MM.1S (cell line): ENCODE data around the gene IFI35.

Experiments used
- EZH2 ChIP-seq: fragments of 300-600 bp; sonication (generic); optimal IDR thresholded peaks from 2 replicates; pipeline ENCODE3; 2017; ENCODE audit warnings: low read depth, mild to moderate bottlenecking, antibody characterized with exemption, low read length, mixed read lengths
- EZH2phosphoT487 ChIP-seq: fragments of 300-600 bp; sonication (generic); IDR thresholded peaks from 2 replicates; pipeline ENCODE4 v1.6.1; 2018; ENCODE audit warnings: antibody characterized with exemption, low read length
- TF ChIP-seq, protein P1 (sequence below): fragments of 300-600 bp; sonication (generic); IDR thresholded peaks from 2 replicates; pipeline ENCODE4 v1.5.1; 2016; ENCODE audit warnings: antibody characterized with exemption, low read length, mixed read lengths

DNA sequence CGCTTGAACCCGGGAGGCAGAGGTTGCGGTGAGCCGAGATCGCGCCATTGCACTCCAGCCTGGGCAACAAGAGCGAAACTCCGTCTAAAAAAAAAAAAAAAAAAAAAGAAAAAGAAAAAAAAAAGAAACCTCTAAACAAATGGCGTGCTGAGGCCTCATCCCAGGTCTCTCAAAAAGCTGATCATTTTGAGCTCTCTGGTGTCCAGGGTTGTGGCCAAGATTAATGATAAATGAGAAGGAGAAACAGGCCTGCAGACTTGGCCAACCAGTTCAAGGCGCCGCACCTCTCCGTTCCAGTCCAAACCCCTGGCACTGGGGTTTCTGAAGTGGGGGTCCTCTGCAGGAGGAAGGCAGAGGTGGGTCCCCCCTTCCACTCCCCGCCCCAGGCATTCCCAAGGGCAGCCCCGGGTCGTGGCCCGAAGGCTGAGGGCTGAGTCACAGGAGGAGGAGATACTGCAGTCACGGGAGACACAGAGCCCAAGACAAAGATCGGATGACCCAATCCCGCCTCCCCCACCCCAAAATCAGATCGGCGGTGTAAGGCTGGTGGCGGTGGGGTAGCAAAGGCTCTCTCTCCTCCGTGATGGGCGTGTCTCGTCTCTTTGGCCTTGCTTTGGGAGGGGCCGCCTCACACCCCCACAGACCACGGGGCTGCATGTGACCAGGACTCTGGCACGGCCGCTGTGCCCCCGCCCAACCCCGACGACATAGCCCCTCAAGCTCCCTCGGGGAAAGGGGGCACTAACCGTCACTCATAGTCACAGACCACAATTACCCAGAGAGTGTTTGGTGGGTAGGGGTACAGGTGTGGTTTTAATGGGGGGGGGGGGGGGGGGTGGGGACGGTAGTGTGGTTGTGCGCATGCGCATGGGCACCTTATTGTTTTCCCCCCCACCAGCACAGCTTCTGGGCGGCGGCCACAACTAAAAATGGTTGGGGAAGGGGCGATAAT, 14.5 kb downstream of the IFI35 start:
- TF ChIP-seq EZH2, result no peak
- TF ChIP-seq, protein P1, sequence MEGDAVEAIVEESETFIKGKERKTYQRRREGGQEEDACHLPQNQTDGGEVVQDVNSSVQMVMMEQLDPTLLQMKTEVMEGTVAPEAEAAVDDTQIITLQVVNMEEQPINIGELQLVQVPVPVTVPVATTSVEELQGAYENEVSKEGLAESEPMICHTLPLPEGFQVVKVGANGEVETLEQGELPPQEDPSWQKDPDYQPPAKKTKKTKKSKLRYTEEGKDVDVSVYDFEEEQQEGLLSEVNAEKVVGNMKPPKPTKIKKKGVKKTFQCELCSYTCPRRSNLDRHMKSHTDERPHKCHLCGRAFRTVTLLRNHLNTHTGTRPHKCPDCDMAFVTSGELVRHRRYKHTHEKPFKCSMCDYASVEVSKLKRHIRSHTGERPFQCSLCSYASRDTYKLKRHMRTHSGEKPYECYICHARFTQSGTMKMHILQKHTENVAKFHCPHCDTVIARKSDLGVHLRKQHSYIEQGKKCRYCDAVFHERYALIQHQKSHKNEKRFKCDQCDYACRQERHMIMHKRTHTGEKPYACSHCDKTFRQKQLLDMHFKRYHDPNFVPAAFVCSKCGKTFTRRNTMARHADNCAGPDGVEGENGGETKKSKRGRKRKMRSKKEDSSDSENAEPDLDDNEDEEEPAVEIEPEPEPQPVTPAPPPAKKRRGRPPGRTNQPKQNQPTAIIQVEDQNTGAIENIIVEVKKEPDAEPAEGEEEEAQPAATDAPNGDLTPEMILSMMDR, result no peak
- no peak for TF ChIP-seq EZH2phosphoT487
